H1 (cell line): Measurements from ENCODE around the gene GNAL. TPM values are rescaled to one million over a fixed set of nuclear protein-coding genes. Genes with fewer than 3 reads are reported as not detected.

Experiments
- CTCF ChIA-PET: fragments of 300-600 bp; sonication (Branson Sonifier 250); formaldehyde crosslinking; loops from one replicate; lab custom pipeline; 2021; ENCODE audit not compliant: partially characterized antibody; lab: Charles Lee
- POLR2A ChIA-PET: fragments of 300-600 bp; sonication (Branson Sonifier 250); formaldehyde crosslinking; loops from one replicate; lab custom pipeline; 2021; ENCODE audit warnings: inconsistent platforms; ENCODE audit not compliant: partially characterized antibody; lab: Charles Lee
- DNase-seq, 2 experiments: peaks; one replicate each; pipeline versions ENCODE4 v3.0.0 to v3.0.0-alpha.2; 2010 to 2022; ENCODE audit warnings: low spot score in 2 of 2, low read depth in 1 of 2, mixed read lengths in 1 of 2
- FAIRE-seq: peaks from 2 replicates; lab custom pipeline; 2011; peaks lifted over from hg19 to GRCh38; lab: Jason Lieb, UNC
- H2AFZ ChIP-seq: 2 replicates; pipeline ENCODE4 v1.8.1; 2012; ENCODE audit warnings: low read length, inconsistent platforms
- H2AK5ac ChIP-seq: 2 replicates; pipeline ENCODE4 v1.6.1; 2013; ENCODE audit warnings: low read depth, low read length
- H2BK120ac ChIP-seq: replicated peaks from 2 replicates; pipeline ENCODE3; 2013; ENCODE audit warnings: low read depth, low read length, inconsistent platforms
- H2BK12ac ChIP-seq: 2 replicates; pipeline ENCODE4 v1.6.1; 2013; ENCODE audit warnings: low read depth, low read length
- H2BK15ac ChIP-seq: 2 replicates; pipeline ENCODE4 v1.6.1; 2013; ENCODE audit warnings: low read length
- H2BK20ac ChIP-seq: 2 replicates; pipeline ENCODE4 v1.6.1; 2013; ENCODE audit warnings: low read length
- H2BK5ac ChIP-seq: 2 replicates; pipeline ENCODE4 v1.6.1; 2013; ENCODE audit warnings: low read depth, low read length
- H3K14ac ChIP-seq: 2 replicates; pipeline ENCODE4 v1.6.1; 2013; ENCODE audit warnings: inconsistent platforms; ENCODE audit not compliant: insufficient read length
- H3K18ac ChIP-seq: 2 replicates; pipeline ENCODE4 v1.6.1; 2013; ENCODE audit warnings: low read length; ENCODE audit errors: extremely low read depth
- H3K23ac ChIP-seq: 2 replicates; pipeline ENCODE4 v1.6.1; 2013; ENCODE audit warnings: inconsistent platforms; ENCODE audit not compliant: insufficient read length
- H3K23me2 ChIP-seq: 2 replicates; pipeline ENCODE4 v1.6.1; 2013; ENCODE audit warnings: low read depth, low read length
- H3K27ac ChIP-seq: 2 replicates; pipeline ENCODE4 v1.6.1; 2011; ENCODE audit warnings: low read depth, low read length, inconsistent platforms
- H3K27me3 ChIP-seq, 4 experiments: replicated peaks in 1 of 4; 1 replicate in 1 of 4; 2 replicates in 3 of 4; pipeline versions ENCODE4 v1.6.1 to v1.8.1; 2011 to 2013; ENCODE audit warnings: low read length in 3 of 4, mild to moderate bottlenecking in 3 of 4, inconsistent platforms in 2 of 4, mixed read lengths in 2 of 4, moderate library complexity in 1 of 4; ENCODE audit not compliant: control insufficient read depth in 3 of 4, insufficient read depth in 3 of 4; ENCODE audit errors: extremely low read depth in 1 of 4
- H3K36me3 ChIP-seq, 4 experiments: 2 replicates each; pipeline versions ENCODE4 v1.6.1 to v1.8.1; 2011 to 2013; ENCODE audit warnings: mild to moderate bottlenecking in 4 of 4, low read length in 3 of 4, moderate library complexity in 2 of 4, control low read depth in 1 of 4, inconsistent platforms in 1 of 4; ENCODE audit not compliant: insufficient read depth in 4 of 4, control insufficient read depth in 2 of 4
- H3K4ac ChIP-seq: replicated peaks from 2 replicates; pipeline ENCODE3; 2013; ENCODE audit warnings: low read length, low read depth, mixed read lengths, inconsistent platforms; ENCODE audit not compliant: insufficient read length
- H3K4me1 ChIP-seq, 4 experiments: replicated peaks in 1 of 4; 1 replicate in 1 of 4; 2 replicates in 3 of 4; pipeline versions ENCODE4 v1.6.1 to v1.8.1; 2011 to 2013; ENCODE audit warnings: low read length in 3 of 4, inconsistent platforms in 2 of 4, mixed read lengths in 1 of 4; ENCODE audit not compliant: insufficient read depth in 4 of 4, control insufficient read depth in 3 of 4
- H3K4me2 ChIP-seq, 2 experiments: 2 replicates each; pipeline versions ENCODE4 v1.6.1 to v1.8.1; 2011 to 2013; ENCODE audit warnings: low read depth in 2 of 2, low read length in 2 of 2, control low read depth in 1 of 2, inconsistent platforms in 1 of 2, mild to moderate bottlenecking in 1 of 2; ENCODE audit not compliant: insufficient read depth in 1 of 2
- H3K4me3 ChIP-seq, 4 experiments: fragments of 200-600, 300-600 bp in 1 of 4; sonication (generic), shearing (Covaris generic), sonication (Bioruptor Twin) in 1 of 4; 2 replicates each; pipeline versions ENCODE4 v1.5.1 to v1.8.1; 2011 to 2016; ENCODE audit warnings: low read length in 4 of 4, low read depth in 3 of 4, control low read depth in 2 of 4, inconsistent platforms in 2 of 4, mild to moderate bottlenecking in 2 of 4, mixed read lengths in 1 of 4, moderate library complexity in 1 of 4; ENCODE audit not compliant: insufficient read depth in 2 of 4; ENCODE audit errors: extremely low read depth in 1 of 4
- H3K56ac ChIP-seq: replicated peaks from 2 replicates; pipeline ENCODE3; 2013; ENCODE audit warnings: low read depth, mild to moderate bottlenecking, mixed read lengths, low read length, inconsistent platforms; ENCODE audit not compliant: insufficient read length
- H3K79me1 ChIP-seq: 2 replicates; pipeline ENCODE4 v1.6.1; 2013; ENCODE audit warnings: low read depth, low read length, control low read depth
- H3K79me2 ChIP-seq, 2 experiments: 2 replicates each; pipeline versions ENCODE4 v1.6.1 to v1.8.1; 2012 to 2013; ENCODE audit warnings: low read length in 2 of 2, mild to moderate bottlenecking in 2 of 2, inconsistent platforms in 1 of 2; ENCODE audit not compliant: insufficient read depth in 2 of 2, control insufficient read depth in 1 of 2
- H3K9ac ChIP-seq, 4 experiments: replicated peaks in 1 of 4; 1 replicate in 1 of 4; 2 replicates in 3 of 4; pipeline versions ENCODE4 v1.6.1 to v1.8.1; 2011 to 2013; ENCODE audit warnings: low read depth in 3 of 4, low read length in 3 of 4, control low read depth in 2 of 4, mild to moderate bottlenecking in 2 of 4, moderate library complexity in 2 of 4, inconsistent platforms in 1 of 4; ENCODE audit errors: extremely low read depth in 1 of 4
- H3K9me3 ChIP-seq, 2 experiments: 2 replicates each; pipeline versions ENCODE4 v1.6.1 to v1.8.1; 2012 to 2013; ENCODE audit warnings: mild to moderate bottlenecking in 2 of 2, moderate library complexity in 2 of 2, control low read depth in 1 of 2, inconsistent platforms in 1 of 2, low read depth in 1 of 2, low read length in 1 of 2, mixed read lengths in 1 of 2; ENCODE audit not compliant: insufficient read depth in 2 of 2
- H4K20me1 ChIP-seq, 2 experiments: replicated peaks in 1 of 2; 2 replicates each; pipeline versions ENCODE3 to v1.8.1; 2011 to 2013; ENCODE audit warnings: inconsistent platforms in 2 of 2, low read length in 2 of 2, mild to moderate bottlenecking in 1 of 2; ENCODE audit not compliant: insufficient read depth in 2 of 2, control insufficient read depth in 1 of 2
- H4K5ac ChIP-seq: 2 replicates; pipeline ENCODE4 v1.6.1; 2013; ENCODE audit warnings: low read length, low read depth, mixed read lengths, inconsistent platforms; ENCODE audit not compliant: insufficient read length
- H4K8ac ChIP-seq: 2 replicates; pipeline ENCODE4 v1.8.0; 2013; ENCODE audit warnings: mild to moderate bottlenecking, moderate library complexity, low read length, inconsistent platforms; ENCODE audit not compliant: insufficient read depth; ENCODE audit errors: extremely low read depth
- H4K91ac ChIP-seq: replicated peaks from 2 replicates; pipeline ENCODE3; 2013; ENCODE audit warnings: low read length, mixed read lengths, inconsistent platforms; ENCODE audit not compliant: insufficient read length
- CTBP2 ChIP-seq: IDR thresholded peaks from 2 replicates; pipeline ENCODE4 v1.7.0; 2011; ENCODE audit warnings: borderline replicate concordance, mild to moderate bottlenecking, moderate library complexity, mixed read lengths, low read length; ENCODE audit not compliant: insufficient read depth, insufficient read length
- EP300 ChIP-seq, 2 experiments: IDR thresholded peaks; 1 replicate in 1 of 2; 2 replicates in 1 of 2; pipeline ENCODE4 v1.6.1; 2011 to 2012; ENCODE audit warnings: low read depth in 2 of 2, low read length in 2 of 2, mild to moderate bottlenecking in 2 of 2, borderline replicate concordance in 1 of 2, inconsistent platforms in 1 of 2, moderate library complexity in 1 of 2
- NRF1 ChIP-seq: IDR thresholded peaks from 2 replicates; pipeline ENCODE4 v1.6.1; 2011; ENCODE audit warnings: mild to moderate bottlenecking, low read depth, low read length, improper control_type of control experiment
- RAD21 ChIP-seq, 2 experiments: IDR thresholded peaks in 1 of 2; conservative IDR thresholded peaks in 1 of 2; 2 replicates each; pipeline ENCODE4 v1.6.1; 2011; ENCODE audit warnings: low read depth in 2 of 2, low read length in 2 of 2, improper control_type of control experiment in 1 of 2, inconsistent platforms in 1 of 2, mild to moderate bottlenecking in 1 of 2, moderate library complexity in 1 of 2
- RBBP5 ChIP-seq: IDR thresholded peaks from 2 replicates; pipeline ENCODE4 v1.7.1; 2012; ENCODE audit warnings: low read depth, mild to moderate bottlenecking, inconsistent platforms, low read length, moderate library complexity, borderline replicate concordance
- TBP ChIP-seq: IDR thresholded peaks from 2 replicates; pipeline ENCODE4 v1.6.1; 2011; ENCODE audit warnings: low read depth, low read length, improper control_type of control experiment
- ZNF274 ChIP-seq: IDR thresholded peaks from 2 replicates; pipeline ENCODE4 v1.7.0; 2012; ENCODE audit warnings: low read length, borderline replicate concordance; ENCODE audit errors: extremely low read depth
- WGBS, 2 experiments: shearing (Covaris generic) in 1 of 2; methylation state at CpG; one replicate each; pipeline versions ENCODE4 v1.1.6 to v1.1.7; 2013 to 2015; ENCODE audit warnings: low lambda C conversion rate in 2 of 2, mixed read lengths in 2 of 2, inconsistent platforms in 1 of 2, low coverage in 1 of 2, missing lambda C conversion rate in 1 of 2; ENCODE audit not compliant: insufficient replicate concordance in 2 of 2, insufficient coverage in 1 of 2, insufficient read length in 1 of 2; ENCODE audit errors: extremely low coverage in 1 of 2, missing lambda C conversion rate in 1 of 2; 5-methylcytosine and 5-hydroxymethylcytosine counted together
- polyA plus RNA-seq, 7 experiments: library from polyadenylated mRNA; depleted of rRNA in 3 of 7; stranded (reverse) in 5 of 7; unstranded in 2 of 7; fragments of >200 nt in 5 of 7; fragments of 200-250 nt in 2 of 7; gene quantifications; 1 replicate in 5 of 7; 2 replicates in 1 of 7; 4 replicates in 1 of 7; pipeline versions ENCODE4 v1.2.1 to v1.2.3, GENCODE V29; 2011 to 2013; ENCODE audit warnings: missing spikeins in 2 of 7, mixed read lengths in 2 of 7
- total RNA-seq: library from RNA; stranded (reverse); fragmentation: NEBNext Ultra II Directional; extraction: Animal tissue kit (Norgen Biotek cat#: 25700); gene quantifications from 2 replicates; pipeline ENCODE4 v1.2.1, GENCODE V29; 2021
- TF ChIP-seq, protein P1 (sequence below): IDR thresholded peaks from 2 replicates; pipeline ENCODE4 v1.6.1; 2012; ENCODE audit warnings: low read length, inconsistent platforms
- TF ChIP-seq, protein P2 (sequence below): IDR thresholded peaks from 2 replicates; pipeline ENCODE4 v1.6.1; 2012; ENCODE audit warnings: inconsistent platforms
- TF ChIP-seq, protein P3 (sequence below): IDR thresholded peaks from 2 replicates; pipeline ENCODE4 v1.6.1; 2011; ENCODE audit warnings: low read depth, mild to moderate bottlenecking, low read length; ENCODE audit not compliant: insufficient read depth

GNAL gene
- total and polyA plus RNA-seq, 2 of the 8 experiments (the other 6 are each of a cell fraction or from before 2014, with no cell fraction given): 13.2 to 18.3 TPM

DNA sequence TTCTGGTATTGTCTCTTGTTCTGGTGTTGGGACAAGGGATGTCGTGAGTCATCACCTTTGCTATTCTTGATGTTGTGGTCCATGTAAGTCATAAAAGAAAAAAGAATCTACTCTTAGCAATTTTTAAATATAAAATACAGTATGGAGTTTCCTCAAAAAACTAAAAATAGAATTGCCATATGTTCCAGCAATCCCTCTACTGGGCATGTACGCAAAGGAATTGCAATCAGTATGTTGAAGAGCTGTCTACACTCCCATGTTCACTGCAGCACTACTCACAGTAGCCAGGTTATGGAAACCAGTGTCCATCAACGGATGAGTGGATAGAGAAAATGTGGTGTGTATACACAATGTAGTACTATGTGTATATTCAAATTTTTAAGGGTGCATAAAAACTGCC, 10.9 kb upstream of the GNAL start:
- POLR2A ChIA-PET: no interaction called here
- FAIRE-seq: no peak
- no peaks in the 10 kb centered on the region for H3K27me3 ChIP-seq
- no peak for TF ChIP-seq NRF1
- no peak for TF ChIP-seq ZNF274
- TF ChIP-seq CTBP2: no peak
- TF ChIP-seq, protein P1, sequence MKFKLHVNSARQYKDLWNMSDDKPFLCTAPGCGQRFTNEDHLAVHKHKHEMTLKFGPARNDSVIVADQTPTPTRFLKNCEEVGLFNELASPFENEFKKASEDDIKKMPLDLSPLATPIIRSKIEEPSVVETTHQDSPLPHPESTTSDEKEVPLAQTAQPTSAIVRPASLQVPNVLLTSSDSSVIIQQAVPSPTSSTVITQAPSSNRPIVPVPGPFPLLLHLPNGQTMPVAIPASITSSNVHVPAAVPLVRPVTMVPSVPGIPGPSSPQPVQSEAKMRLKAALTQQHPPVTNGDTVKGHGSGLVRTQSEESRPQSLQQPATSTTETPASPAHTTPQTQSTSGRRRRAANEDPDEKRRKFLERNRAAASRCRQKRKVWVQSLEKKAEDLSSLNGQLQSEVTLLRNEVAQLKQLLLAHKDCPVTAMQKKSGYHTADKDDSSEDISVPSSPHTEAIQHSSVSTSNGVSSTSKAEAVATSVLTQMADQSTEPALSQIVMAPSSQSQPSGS: no peak
- TF ChIP-seq, protein P2, sequence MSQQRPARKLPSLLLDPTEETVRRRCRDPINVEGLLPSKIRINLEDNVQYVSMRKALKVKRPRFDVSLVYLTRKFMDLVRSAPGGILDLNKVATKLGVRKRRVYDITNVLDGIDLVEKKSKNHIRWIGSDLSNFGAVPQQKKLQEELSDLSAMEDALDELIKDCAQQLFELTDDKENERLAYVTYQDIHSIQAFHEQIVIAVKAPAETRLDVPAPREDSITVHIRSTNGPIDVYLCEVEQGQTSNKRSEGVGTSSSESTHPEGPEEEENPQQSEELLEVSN: no peak
- no peak for TF ChIP-seq RAD21 (IDR thresholded peaks at IDR 0.05 in 1 of 2, conservative IDR thresholded peaks at IDR 0.05 in 1 of 2; ENCODE audit: low read depth in 2 of 2, low read length in 2 of 2)
- no peak for TF ChIP-seq TBP
- TF ChIP-seq, protein P3, sequence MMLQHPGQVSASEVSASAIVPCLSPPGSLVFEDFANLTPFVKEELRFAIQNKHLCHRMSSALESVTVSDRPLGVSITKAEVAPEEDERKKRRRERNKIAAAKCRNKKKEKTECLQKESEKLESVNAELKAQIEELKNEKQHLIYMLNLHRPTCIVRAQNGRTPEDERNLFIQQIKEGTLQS: no peak
- TF ChIP-seq RBBP5: no peak
- TF ChIP-seq EP300 (IDR thresholded peaks at IDR 0.05; ENCODE audit: borderline replicate concordance in 1 of 2, low read depth in 2 of 2, low read length in 2 of 2): no peak

More for the DNA sequence above, 10.9 kb upstream of the GNAL start:
- H4K5ac ChIP-seq: no peak overlapping the region
- no peaks in the 10 kb centered on the region for H4K20me1 ChIP-seq
- no peaks in the 10 kb centered on the region for H3K79me1 ChIP-seq
- no peak overlapping the region for H2AK5ac ChIP-seq
- no peaks in the 10 kb centered on the region for H3K79me2 ChIP-seq
- no peak overlapping the region for H3K27ac ChIP-seq
- no peak overlapping the region for H2BK15ac ChIP-seq
- CTCF ChIA-PET: interaction anchor here (1.1 to 2.2 kb wide), 3 partner anchors 10 to 55 kb away, joined by 3 to 9 read pairs (median 3); no protein-coding TSS in a partner anchor
- H3K36me3 ChIP-seq: no peaks in the 10 kb centered on the region
- no peak overlapping the region for H3K9ac ChIP-seq
- H2AFZ ChIP-seq: no peak overlapping the region
- H3K4ac ChIP-seq: no peak overlapping the region
- no peak overlapping the region for H2BK20ac ChIP-seq
- no peak overlapping the region for H3K23ac ChIP-seq
- no peaks in the 10 kb centered on the region for H3K9me3 ChIP-seq
- H3K14ac ChIP-seq: no peak overlapping the region
- H2BK12ac ChIP-seq: no peak overlapping the region
- no peak overlapping the region for H2BK120ac ChIP-seq
- no peak overlapping the region for H2BK5ac ChIP-seq
- H3K4me1 ChIP-seq: no peaks in the 10 kb centered on the region
- no peak for DNase-seq
- no peak overlapping the region for H3K18ac ChIP-seq
- H3K4me2 ChIP-seq: no peak overlapping the region
- H4K91ac ChIP-seq: no peak overlapping the region
- H4K8ac ChIP-seq: no peak overlapping the region
- no peak overlapping the region for H3K4me3 ChIP-seq
- no peak overlapping the region for H3K56ac ChIP-seq
- WGBS, 2 experiments: 87% methylated on average over 3 of the region's 3 CpGs; no CpG with 5 or more reads in 1 of the 2 experiments
- H3K23me2 ChIP-seq: no peaks in the 10 kb centered on the region
